Kidney glomerular epithelial cell (primary cell): ENCODE measurements around the gene ITGA2.

Source experiments
- DNase-seq: peaks from one replicate; lab custom pipeline; 2025; lab: John Stamatoyannopoulos, UW

Gene ITGA2

GRCh38 chr5:53017794-53018391 lies 28.7 kb downstream of the ITGA2 start:
- DNase-seq = no peak

GRCh38 chr5:53019320-53019719 lies 30.2 kb downstream of the ITGA2 start:
- DNase-seq = peak; percentile 22

- no peak for DNase-seq
These were observed 33.9 kb downstream of the ITGA2 start for GRCh38 chr5:53022930-53023511.

GRCh38 chr5:53023969-53024368 lies 34.8 kb downstream of the ITGA2 start:
- DNase-seq = no peak

GRCh38 chr5:53024535-53024934 lies 35.4 kb downstream of the ITGA2 start:
- DNase-seq = no peak

GRCh38 chr5:53025487-53025886 lies 36.3 kb downstream of the ITGA2 start:
- no peak for DNase-seq

GRCh38 chr5:53027913-53028312 lies 38.8 kb downstream of the ITGA2 start:
- peak; percentile 40 for DNase-seq

- DNase-seq = no peak
These were observed 40.5 kb downstream of the ITGA2 start for GRCh38 chr5:53029608-53030007.

- DNase-seq = no peak
These were observed 41.7 kb downstream of the ITGA2 start for GRCh38 chr5:53030893-53031292.

- DNase-seq = peak; percentile 60
These were observed 42.5 kb downstream of the ITGA2 start for GRCh38 chr5:53031695-53032096.

GRCh38 chr5:53032188-53032587 lies 43.0 kb downstream of the ITGA2 start:
- DNase-seq = no peak

GRCh38 chr5:53034832-53035231 lies 45.7 kb downstream of the ITGA2 start:
- no peak for DNase-seq

GRCh38 chr5:53035868-53036381 lies 46.8 kb downstream of the ITGA2 start:
- DNase-seq = peak; percentile 14

- peak; percentile 68 for DNase-seq
These were observed 48.1 kb downstream of the ITGA2 start for GRCh38 chr5:53037141-53037859.

- no peak for DNase-seq
These were observed 49.2 kb downstream of the ITGA2 start for GRCh38 chr5:53038196-53038847.

- DNase-seq = no peak
These were observed 50.7 kb downstream of the ITGA2 start for GRCh38 chr5:53039855-53040254.

- no peak for DNase-seq
These were observed 52.0 kb downstream of the ITGA2 start for GRCh38 chr5:53041071-53041692.

- no peak for DNase-seq
These were observed 52.6 kb downstream of the ITGA2 start for GRCh38 chr5:53041740-53042139.

- no peak for DNase-seq
These were observed 56.1 kb downstream of the ITGA2 start for GRCh38 chr5:53045263-53045662.

GRCh38 chr5:53048248-53048647 lies 59.1 kb downstream of the ITGA2 start:
- DNase-seq = no peak

GRCh38 chr5:53052499-53052898 lies 63.3 kb downstream of the ITGA2 start:
- DNase-seq = no peak

- no peak for DNase-seq
These were observed 64.2 kb downstream of the ITGA2 start for GRCh38 chr5:53053364-53053763.
